Measurements from ENCODE around the gene C3AR1. TPM values are rescaled to one million over a fixed set of nuclear protein-coding genes. Genes with fewer than 3 reads are reported as not detected.
"Not testable (repeated sequence)": the region's sequence is repeated elsewhere in the genome, so short reads cannot be mapped to it uniquely, and the experiment has no call there.

Gene C3AR1
- 10 to 100 TPM in 1 of 6 donors, 1 to 10 TPM in 4, under 1 TPM in 1; 0.93 to 19.0 (median 3.1) TPM for total RNA-seq
- polyA plus RNA-seq = 1 to 10 TPM; 1.1 to 1.4 TPM

- H3K27ac ChIP-seq = peak within 1 kb of the TSS in 2 of 4 donors; percentile 48 to 63
- no peaks in the 10 kb centered on the region for H3K9me3 ChIP-seq
- DNase-seq (no peak), ATAC-seq (peak in 2 of 4 donors; percentile 82 to 86), FAIRE-seq (no peak)
- TF ChIP-seq CTCF (IDR thresholded peaks at IDR 0.05) = no peak
- WGBS, 2 donors = 65 to 69% methylated on average over 2 of the region's 2 CpGs
- H3K27me3 ChIP-seq = no peaks in the 10 kb centered on the region
- intact Hi-C loops (cut with DNase I) = no loop called here
- no peak within 1 kb of the TSS for H3K4me3 ChIP-seq
- no peaks in the 10 kb centered on the region for H3K4me1 ChIP-seq
- H3K36me3 ChIP-seq = no peaks in the 10 kb centered on the region
Observed at GRCh38 chr12:8065991-8066594, at the start of gene C3AR1. Gene C3AR1 (minus strand): TSS chr12:8066359. CDS start chr12:8060185, 6,174 bp downstream.

GRCh38 chr12:8113117-8113516 is 47.0 kb upstream of the C3AR1 start:
- ATAC-seq; H3K4me1 ChIP-seq; FAIRE-seq; intact Hi-C loops (cut with DNase I); DNase-seq; H3K4me3 ChIP-seq; H3K9me3 ChIP-seq; H3K27ac ChIP-seq; H3K27me3 ChIP-seq; H3K36me3 ChIP-seq: not testable (repeated sequence)
- WGBS, 2 donors = 95 to 96% methylated on average over 4 of the region's 4 CpGs

- intact Hi-C loops (cut with DNase I) = loop anchor here in 2 of 3 donors (5.0 to 10.0 kb wide), 2 partner anchors 123 to 126 kb away; no protein-coding TSS in a partner anchor
- no peaks in the 10 kb centered on the region for H3K4me1 ChIP-seq
- no peak overlapping the region for H3K4me3 ChIP-seq
- peak; percentile 96 for FAIRE-seq
- H3K27me3 ChIP-seq = no peaks in the 10 kb centered on the region
- no peaks in the 10 kb centered on the region for H3K9me3 ChIP-seq
- TF ChIP-seq CTCF (IDR thresholded peaks at IDR 0.05) = peak; percentile 91 to 97 (median 92)
- H3K27ac ChIP-seq = no peak overlapping the region
- H3K36me3 ChIP-seq = no peaks in the 10 kb centered on the region
- 0 to 1% methylated on average over 3 of the region's 3 CpGs for WGBS, 2 donors
- peak; percentile 66 to 98 (median 90) for ATAC-seq
- DNase-seq = peak in 5 of 6 donors; percentile 55 to 88 (median 79)
Observed at GRCh38 chr12:8108808-8109398, 42.7 kb upstream of the C3AR1 start.

GRCh38 chr12:8099235-8099634 is 33.1 kb upstream of the C3AR1 start:
- DNase-seq = no peak
- no peak overlapping the region for H3K27ac ChIP-seq
- H3K9me3 ChIP-seq = no peaks in the 10 kb centered on the region
- TF ChIP-seq CTCF (IDR thresholded peaks at IDR 0.05) = no peak
- no peaks in the 10 kb centered on the region for H3K4me1 ChIP-seq
- no peak overlapping the region for H3K4me3 ChIP-seq
- no peaks in the 10 kb centered on the region for H3K27me3 ChIP-seq
- 97 to 98% methylated on average over 3 of the region's 3 CpGs for WGBS, 2 donors
- ATAC-seq = no peak
- FAIRE-seq = no peak
- intact Hi-C loops (cut with DNase I) = no loop called here
- peaks cover 2 to 27% (median 3%) of the 10 kb centered on the region in 3 donors for H3K36me3 ChIP-seq

GRCh38 chr12:8096281-8096915 is 30.2 kb upstream of the C3AR1 start:
- no peak for DNase-seq
- whole genome bisulfite sequencing, 2 donors = 61 to 63% methylated on average over 2 of the region's 2 CpGs
- TF ChIP-seq CTCF (IDR thresholded peaks at IDR 0.05) = no peak

More at GRCh38 chr12:8096281-8096915, 30.2 kb upstream of the C3AR1 start:
- FAIRE-seq (no peak), ATAC-seq (no peak)
- no peaks in the 10 kb centered on the region for H3K27me3 ChIP-seq
- H3K4me1 ChIP-seq = no peaks in the 10 kb centered on the region
- H3K9me3 ChIP-seq = no peaks in the 10 kb centered on the region
- intact Hi-C loops (cut with DNase I) = no loop called here
- no peak overlapping the region for H3K4me3 ChIP-seq
- peaks cover 2 to 55% (median 18%) of the 10 kb centered on the region in 3 donors for H3K36me3 ChIP-seq
- no peak overlapping the region for H3K27ac ChIP-seq

All from pancreas (tissue), 10 donors.